ENCODE data around the gene NR1D1. TPM values are rescaled to one million over a fixed set of nuclear protein-coding genes. Genes with fewer than 3 reads are reported as not detected.

NR1D1 gene
- total and polyA plus RNA-seq, 2 of the 13 experiments (the other 11 are each of a cell fraction or from before 2014, with no cell fraction given) = 2.1 to 2.7 TPM

DNA sequence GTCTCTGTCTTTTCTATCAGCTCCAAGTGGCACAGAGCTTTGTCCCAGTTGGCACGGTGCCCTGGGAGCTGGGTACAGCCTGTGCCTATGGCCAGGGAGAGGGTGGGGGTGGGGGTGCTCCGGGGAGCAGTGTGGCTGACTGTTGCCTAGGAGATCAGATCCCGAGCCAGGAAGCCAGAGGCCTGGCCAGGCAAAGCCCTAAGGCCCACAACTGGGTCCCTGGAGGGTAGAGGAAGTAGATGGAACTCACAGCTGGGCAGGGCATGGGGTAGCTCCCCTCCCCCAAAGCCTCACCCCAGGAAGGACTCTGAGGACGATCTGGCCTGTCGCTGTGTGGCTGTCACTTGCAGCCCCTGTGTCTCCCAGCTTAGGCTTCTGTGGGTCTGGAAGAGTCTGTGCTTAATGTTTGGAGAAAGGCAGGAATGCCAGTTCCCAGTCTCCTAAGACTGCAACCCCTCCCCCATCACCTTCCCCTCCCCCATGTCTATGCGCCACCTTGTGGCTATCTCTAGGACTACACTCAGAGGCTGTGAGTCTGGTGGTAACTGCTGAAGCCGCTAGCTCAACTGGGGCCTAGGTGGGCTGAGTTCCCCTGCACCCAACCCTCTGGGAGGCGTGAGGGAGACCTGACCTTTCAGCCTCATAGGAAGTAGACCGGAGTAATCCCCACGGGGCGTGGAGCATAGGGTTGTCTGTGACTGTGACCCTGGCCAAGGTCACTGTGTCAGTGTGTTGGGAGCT is 25.0 kb downstream of the NR1D1 start (continued):
- TF ChIP-seq, protein P1, sequence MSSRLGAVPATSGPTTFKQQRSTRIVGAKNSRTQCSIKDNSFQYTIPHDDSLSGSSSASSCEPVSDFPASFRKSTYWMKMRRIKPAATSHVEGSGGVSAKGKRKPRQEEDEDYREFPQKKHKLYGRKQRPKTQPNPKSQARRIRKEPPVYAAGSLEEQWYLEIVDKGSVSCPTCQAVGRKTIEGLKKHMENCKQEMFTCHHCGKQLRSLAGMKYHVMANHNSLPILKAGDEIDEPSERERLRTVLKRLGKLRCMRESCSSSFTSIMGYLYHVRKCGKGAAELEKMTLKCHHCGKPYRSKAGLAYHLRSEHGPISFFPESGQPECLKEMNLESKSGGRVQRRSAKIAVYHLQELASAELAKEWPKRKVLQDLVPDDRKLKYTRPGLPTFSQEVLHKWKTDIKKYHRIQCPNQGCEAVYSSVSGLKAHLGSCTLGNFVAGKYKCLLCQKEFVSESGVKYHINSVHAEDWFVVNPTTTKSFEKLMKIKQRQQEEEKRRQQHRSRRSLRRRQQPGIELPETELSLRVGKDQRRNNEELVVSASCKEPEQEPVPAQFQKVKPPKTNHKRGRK (CRISPR knock-in tag; IDR thresholded peaks at IDR 0.05) = no peak
- no peak for TF ChIP-seq STAT5B (CRISPR knock-in tag; IDR thresholded peaks at IDR 0.05)
- TF ChIP-seq, protein P2, sequence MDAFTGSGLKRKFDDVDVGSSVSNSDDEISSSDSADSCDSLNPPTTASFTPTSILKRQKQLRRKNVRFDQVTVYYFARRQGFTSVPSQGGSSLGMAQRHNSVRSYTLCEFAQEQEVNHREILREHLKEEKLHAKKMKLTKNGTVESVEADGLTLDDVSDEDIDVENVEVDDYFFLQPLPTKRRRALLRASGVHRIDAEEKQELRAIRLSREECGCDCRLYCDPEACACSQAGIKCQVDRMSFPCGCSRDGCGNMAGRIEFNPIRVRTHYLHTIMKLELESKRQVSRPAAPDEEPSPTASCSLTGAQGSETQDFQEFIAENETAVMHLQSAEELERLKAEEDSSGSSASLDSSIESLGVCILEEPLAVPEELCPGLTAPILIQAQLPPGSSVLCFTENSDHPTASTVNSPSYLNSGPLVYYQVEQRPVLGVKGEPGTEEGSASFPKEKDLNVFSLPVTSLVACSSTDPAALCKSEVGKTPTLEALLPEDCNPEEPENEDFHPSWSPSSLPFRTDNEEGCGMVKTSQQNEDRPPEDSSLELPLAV (CRISPR knock-in tag; conservative IDR thresholded peaks at IDR 0.05; ENCODE audit: low read depth) = no peak
- no peak for TF ChIP-seq FOXC1 (CRISPR knock-in tag; IDR thresholded peaks at IDR 0.05; ENCODE audit: borderline replicate concordance)
- TF ChIP-seq, protein P3, sequence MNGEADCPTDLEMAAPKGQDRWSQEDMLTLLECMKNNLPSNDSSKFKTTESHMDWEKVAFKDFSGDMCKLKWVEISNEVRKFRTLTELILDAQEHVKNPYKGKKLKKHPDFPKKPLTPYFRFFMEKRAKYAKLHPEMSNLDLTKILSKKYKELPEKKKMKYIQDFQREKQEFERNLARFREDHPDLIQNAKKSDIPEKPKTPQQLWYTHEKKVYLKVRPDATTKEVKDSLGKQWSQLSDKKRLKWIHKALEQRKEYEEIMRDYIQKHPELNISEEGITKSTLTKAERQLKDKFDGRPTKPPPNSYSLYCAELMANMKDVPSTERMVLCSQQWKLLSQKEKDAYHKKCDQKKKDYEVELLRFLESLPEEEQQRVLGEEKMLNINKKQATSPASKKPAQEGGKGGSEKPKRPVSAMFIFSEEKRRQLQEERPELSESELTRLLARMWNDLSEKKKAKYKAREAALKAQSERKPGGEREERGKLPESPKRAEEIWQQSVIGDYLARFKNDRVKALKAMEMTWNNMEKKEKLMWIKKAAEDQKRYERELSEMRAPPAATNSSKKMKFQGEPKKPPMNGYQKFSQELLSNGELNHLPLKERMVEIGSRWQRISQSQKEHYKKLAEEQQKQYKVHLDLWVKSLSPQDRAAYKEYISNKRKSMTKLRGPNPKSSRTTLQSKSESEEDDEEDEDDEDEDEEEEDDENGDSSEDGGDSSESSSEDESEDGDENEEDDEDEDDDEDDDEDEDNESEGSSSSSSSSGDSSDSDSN (CRISPR knock-in tag; IDR thresholded peaks at IDR 0.05) = peak; percentile 39; the same call in 1 of the 2 replicates
- peak; percentile 48 for TF ChIP-seq YY1 (IDR thresholded peaks at IDR 0.05; ENCODE audit: insufficient read depth, insufficient replicate concordance, low read depth, low read length)
- TF ChIP-seq ZNF256 (CRISPR knock-in tag; conservative IDR thresholded peaks at IDR 0.05) = no peak; the same call in 1 of the 2 replicates
- TF ChIP-seq IKZF4 (CRISPR knock-in tag; IDR thresholded peaks at IDR 0.05; ENCODE audit: borderline replicate concordance, low read depth, not compliant biosample characterization) = no peak
- TF ChIP-seq ZNF343 (CRISPR knock-in tag; IDR thresholded peaks at IDR 0.05) = no peak
- TF ChIP-seq EHMT2 (IDR thresholded peaks at IDR 0.05; ENCODE audit: borderline replicate concordance, low read depth, low read length) = no peak
- no peak for TF ChIP-seq FOXP1 (IDR thresholded peaks at IDR 0.05)
- no peak for TF ChIP-seq FOXP1 (CRISPR knock-in tag; IDR thresholded peaks at IDR 0.05)
- peak; percentile 40; the same call in 1 of the 2 replicates for TF ChIP-seq ZNF768 (CRISPR knock-in tag; IDR thresholded peaks at IDR 0.05)
- TF ChIP-seq, protein P4, sequence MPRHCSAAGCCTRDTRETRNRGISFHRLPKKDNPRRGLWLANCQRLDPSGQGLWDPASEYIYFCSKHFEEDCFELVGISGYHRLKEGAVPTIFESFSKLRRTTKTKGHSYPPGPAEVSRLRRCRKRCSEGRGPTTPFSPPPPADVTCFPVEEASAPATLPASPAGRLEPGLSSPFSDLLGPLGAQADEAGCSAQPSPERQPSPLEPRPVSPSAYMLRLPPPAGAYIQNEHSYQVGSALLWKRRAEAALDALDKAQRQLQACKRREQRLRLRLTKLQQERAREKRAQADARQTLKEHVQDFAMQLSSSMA (CRISPR knock-in tag; IDR thresholded peaks at IDR 0.05) = no peak
- TF ChIP-seq MLLT10 (CRISPR knock-in tag; IDR thresholded peaks at IDR 0.05) = no peak
- peak; percentile 49 for TF ChIP-seq PCBP2 (optimal IDR thresholded peaks at IDR 0.05; ENCODE audit: low read depth, low read length, poor library complexity, severe bottlenecking)
- no peak for TF ChIP-seq POLR2AphosphoS2 (IDR thresholded peaks at IDR 0.05; ENCODE audit: low read depth, low read length)
- TF ChIP-seq RARA (CRISPR knock-in tag; IDR thresholded peaks at IDR 0.05) = peak; percentile 90
- TF ChIP-seq ZNF614 (CRISPR knock-in tag; IDR thresholded peaks at IDR 0.05; ENCODE audit: borderline replicate concordance) = peak; percentile 50; the same call in 1 of the 2 replicates
- TF ChIP-seq, protein P5, sequence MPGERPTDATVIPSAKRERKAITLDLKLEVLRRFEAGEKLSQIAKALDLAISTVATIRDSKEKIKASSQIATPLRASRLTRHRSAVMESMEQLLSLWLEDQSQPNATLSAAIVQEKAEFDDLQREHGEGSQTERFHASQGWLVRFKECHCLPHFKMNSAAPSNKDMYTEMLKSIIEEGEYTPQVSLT (CRISPR knock-in tag; IDR thresholded peaks at IDR 0.05; ENCODE audit: borderline replicate concordance, low read depth) = no peak
- no peak for TF ChIP-seq FOXK2 (IDR thresholded peaks at IDR 0.05)
- TF ChIP-seq, protein P6, sequence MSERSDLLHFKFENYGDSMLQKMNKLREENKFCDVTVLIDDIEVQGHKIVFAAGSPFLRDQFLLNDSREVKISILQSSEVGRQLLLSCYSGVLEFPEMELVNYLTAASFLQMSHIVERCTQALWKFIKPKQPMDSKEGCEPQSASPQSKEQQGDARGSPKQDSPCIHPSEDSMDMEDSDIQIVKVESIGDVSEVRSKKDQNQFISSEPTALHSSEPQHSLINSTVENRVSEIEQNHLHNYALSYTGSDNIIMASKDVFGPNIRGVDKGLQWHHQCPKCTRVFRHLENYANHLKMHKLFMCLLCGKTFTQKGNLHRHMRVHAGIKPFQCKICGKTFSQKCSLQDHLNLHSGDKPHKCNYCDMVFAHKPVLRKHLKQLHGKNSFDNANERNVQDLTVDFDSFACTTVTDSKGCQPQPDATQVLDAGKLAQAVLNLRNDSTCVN (CRISPR knock-in tag; IDR thresholded peaks at IDR 0.05; ENCODE audit: borderline replicate concordance) = no peak
